ENCODE data around the gene MLXIP.
"Not testable (repeated sequence)": the region's sequence is repeated elsewhere in the genome, so short reads cannot be mapped to it uniquely, and the experiment has no call there.

The MLXIP gene

DNA sequence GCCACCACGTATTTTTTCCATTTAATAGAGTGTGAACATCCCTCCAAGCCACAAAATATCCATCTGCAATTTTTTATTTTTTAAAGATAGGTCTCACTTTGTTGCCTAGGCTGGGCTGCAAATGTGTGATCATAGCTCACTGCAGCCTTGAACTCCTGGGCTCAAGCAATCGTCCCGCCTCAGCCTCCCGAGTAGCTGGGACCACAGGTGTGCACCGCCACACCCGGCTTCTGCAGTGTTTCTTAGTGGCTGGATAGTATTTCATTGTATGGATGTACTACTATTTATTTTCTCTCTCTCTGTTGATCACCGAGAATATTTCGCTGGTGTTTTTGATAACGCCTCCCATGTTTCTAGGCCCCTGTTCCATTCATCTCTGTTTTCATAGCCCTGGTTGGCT is 17.5 kb downstream of the MLXIP start:
- DNase-seq (ENCODE audit: low read depth), result no peak

DNA sequence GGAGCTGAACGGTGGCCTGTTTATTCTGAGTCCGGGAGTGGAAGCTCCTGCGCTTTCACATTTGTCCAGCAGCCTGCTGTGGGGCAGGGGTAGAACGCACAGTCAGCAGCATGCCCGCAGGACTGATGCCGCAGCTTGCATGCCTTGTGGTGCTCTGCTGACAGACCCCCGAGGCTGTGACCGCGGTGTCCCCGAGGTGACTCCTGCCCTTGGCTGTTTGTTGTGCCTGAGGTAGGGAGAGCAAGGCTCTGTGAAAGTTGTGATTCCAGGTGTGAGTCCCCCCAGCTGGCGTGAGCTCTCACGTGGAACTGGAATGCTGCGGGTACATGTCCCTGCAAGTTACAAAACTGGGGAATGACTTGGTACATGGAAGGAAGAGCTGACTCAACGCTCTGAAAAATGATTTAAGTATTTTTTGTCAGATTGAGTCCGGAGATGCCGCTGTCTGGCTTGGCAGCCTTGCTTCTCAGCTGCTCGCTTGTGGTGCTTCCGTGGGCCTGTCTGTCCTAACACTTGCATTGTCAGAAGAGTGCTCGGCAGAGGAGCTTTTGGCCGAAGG is 18.1 kb downstream of the MLXIP start:
- no peak for DNase-seq (ENCODE audit: low read depth)

DNA sequence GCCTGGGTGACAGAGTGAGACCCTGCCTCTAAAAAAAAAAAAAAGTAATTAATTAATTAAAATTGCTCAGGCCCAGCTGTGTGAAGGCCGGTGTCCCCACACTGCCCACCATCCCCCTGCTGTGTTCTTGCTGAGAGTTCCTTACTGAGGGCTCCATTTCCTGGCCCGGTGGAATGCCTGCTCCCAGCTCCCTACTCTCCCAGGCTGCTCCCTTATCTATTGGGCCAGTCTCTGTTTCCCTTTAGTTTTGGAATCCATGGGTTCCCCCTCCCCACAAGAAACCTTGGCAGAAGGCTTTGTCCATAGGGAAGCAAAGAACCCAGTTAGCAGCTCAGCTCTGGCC is 19.0 kb downstream of the MLXIP start:
- DNase-seq (ENCODE audit: low read depth), result no peak

DNA sequence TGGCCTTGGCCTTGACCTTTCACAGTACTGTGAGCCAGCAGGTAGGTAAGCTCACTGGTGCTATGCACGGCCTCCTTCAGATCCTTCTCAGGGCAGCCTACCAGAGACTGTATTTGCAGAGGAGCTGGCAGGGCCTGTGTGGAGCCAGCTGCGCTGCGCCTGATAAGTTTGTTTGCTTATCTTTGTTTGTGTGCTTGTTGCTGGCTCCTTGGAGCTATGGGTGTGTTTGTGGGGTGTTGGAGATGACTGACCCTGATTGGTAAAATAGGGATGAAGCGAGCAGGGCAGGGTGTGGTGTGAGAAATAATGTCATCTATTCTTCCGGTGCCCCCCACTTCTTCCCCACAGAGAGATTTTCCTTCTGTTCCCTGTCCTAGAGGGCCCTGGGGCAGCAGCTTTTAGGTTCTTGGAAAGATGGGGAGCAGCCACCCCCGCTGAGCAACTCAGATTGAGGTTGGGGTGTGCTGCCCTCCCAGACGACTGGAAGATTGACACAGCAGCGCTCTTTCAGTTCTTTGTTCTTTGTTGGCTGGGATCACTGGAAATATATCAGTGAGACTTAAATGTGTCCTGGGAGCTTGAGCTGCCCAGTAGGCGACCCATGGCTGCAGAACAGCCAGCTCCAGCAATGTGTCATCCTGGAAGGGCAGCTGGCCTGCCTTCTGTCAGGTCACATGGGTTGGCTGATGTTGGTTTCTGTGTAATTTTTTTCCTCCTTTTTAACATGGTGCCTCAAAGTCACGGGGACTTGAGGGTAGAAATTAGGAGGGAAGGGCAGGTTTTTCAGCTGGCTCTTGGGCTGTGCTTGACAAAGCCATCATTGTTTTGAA is 19.6 kb downstream of the MLXIP start:
- no peak for DNase-seq (ENCODE audit: low read depth)

DNA sequence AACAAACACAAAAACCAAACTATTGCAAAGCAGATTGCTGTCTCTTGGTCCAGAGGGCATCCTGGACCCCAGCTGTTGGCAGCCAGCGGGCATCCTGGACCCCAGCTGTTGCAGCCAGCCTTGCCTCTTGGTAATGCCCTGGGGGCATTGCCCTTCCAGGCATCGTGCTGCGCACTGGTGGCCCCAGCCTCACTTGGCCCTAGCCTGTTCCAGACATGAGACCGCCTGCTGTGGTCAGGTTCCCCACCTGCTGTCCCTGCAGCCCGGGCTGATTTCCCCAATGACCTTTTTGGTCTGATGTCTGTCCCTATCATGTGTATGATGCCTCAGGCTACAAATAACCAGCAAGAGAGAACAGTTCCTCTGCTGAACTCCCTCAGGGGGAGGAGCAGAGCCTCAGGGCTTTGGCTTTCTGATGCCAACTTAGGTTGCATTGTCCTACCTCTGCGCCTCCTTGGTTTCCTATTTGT is 20.8 kb downstream of the MLXIP start:
- DNase-seq (ENCODE audit: low read depth), result no peak

DNA sequence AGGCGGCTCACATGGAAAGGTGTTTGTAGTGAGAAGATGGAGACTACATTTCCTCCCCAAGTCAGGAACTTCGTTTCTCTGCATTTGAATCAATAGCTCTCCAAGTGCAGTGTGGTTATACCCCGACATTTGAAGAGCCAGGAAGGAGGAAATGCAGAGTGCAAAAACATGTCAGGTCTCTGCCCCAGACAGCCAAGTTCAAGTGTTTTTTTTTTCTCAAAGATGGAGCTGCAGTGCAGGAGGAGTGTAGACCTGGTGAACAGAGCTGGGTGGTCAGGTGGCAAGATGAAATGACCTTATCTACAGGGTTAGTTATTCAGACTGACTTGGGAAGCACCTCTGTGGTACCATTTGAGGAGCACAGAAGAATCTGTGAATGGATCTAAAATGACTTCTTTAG is 21.3 kb downstream of the MLXIP start:
- DNase-seq (ENCODE audit: low read depth), result no peak

DNA sequence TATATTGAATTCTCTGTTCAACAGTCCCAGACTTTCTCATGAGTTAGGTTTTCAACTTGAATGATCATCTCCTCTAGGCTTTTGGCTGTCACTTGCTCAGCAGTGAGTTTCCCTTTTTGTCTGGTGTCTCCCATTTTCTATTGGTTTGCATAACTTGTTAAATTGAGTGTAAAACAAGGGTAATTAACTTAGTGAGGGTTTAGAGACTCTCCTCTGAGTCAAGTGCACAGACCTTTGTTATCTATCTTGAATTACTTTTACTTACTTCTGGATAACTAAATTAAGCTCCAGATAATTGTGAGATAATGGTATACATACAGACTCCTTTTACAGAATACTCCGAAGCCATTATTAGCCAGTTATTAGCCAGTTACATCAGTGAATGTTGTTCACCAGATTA is 22.0 kb downstream of the MLXIP start:
- DNase-seq (ENCODE audit: low read depth), result no peak

DNA sequence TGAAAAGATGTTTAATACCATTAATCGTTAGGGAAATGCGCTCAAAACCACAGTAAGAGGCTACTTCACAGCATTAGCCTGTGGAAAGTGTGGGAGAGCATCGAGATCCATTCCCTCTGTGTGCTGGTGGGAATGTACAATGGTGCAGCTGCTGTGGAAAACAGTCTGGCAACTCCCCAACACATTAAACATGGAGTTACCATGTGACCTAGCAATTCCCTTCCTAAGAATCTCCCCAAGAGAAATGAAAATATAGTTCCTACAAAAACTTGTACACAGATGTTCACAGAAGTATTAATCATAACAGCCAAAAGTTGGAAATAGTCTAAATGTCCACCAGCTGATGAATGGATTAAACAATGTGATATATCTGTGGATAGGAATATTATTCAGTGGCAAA is 23.8 kb downstream of the MLXIP start:
- DNase-seq (ENCODE audit: low read depth), result no peak

DNA sequence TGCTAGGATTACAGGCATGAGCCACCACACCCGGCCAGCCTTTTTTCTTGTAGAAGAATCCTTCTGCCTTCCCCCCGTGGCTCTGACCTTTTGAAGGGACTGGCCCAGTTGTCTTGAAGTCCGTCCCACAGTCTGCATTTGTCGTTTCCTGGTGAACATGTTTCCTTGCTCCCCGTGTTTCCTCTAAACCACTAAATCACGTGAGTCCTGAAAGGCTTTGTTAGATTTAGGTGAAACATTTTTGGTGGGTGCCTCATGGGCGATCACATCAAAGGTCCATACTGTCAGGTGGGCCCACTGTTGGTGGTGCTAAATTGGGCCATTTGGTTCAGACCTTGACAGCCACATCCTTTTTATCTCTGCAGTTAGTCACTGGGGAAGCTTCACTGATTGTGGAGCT is 26.3 kb downstream of the MLXIP start:
- no peak for DNase-seq (ENCODE audit: low read depth)

DNA sequence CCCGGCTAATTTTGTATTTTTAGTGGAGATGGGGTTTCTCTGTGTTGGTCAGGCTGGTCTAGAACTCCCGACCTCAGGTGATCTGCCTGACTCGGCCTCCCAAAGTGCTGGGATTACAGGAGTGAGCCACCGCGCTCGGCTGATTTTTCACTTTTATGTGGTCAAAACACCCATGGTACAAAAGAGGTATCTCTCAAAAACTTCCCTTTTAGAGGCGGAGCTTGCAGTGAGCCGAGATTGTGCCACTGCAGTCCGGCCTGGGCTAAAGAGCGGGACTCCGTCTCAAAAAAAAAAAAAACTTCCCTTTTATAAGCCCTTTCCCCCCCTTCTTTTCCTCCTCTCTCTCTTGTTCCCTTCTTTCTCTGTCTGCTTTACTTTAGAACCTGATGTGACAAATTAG is 26.9 kb downstream of the MLXIP start:
- not testable (repeated sequence) for DNase-seq (ENCODE audit: low read depth)

DNA sequence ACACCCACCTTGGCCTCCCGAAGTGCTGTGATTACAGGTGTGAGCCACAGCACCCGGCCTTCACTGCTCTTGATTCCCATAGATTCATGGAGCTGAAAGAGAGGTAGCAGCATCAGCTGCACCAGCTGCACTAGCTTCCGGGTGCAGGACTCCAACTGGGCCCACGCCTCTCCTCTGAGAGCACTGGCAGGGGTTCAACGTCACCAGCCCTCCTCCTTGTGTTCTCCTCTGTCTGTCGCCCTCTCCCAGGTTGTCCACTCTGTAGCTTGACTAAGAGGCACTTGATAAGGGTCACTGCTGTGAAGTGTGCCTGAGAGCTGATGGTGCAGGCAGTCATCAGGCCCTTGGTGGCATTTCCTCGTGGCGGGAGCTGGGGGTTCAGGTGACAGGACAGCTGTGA is 28.3 kb downstream of the MLXIP start:
- DNase-seq (ENCODE audit: low read depth), result no peak

DNA sequence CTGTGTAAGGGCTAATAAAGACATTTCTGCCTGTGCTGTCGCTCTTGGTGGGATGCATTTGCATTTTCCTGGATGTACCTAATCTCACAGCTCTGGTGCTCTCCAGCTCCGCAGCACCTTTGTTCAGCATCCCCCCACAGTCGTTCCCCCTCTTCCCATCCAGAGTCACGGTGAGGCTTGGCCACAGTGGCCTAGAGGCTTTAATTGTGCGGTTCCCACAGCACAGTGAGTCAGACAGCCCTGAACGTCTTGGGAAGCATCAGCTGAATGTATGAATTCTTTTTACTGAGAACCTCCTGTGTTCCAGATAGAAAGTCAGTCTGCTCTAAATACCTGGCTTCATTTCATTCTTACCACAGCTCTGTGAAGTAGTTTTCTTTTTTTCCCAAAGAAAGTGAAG is 28.7 kb downstream of the MLXIP start:
- DNase-seq (ENCODE audit: low read depth), result no peak

DNA sequence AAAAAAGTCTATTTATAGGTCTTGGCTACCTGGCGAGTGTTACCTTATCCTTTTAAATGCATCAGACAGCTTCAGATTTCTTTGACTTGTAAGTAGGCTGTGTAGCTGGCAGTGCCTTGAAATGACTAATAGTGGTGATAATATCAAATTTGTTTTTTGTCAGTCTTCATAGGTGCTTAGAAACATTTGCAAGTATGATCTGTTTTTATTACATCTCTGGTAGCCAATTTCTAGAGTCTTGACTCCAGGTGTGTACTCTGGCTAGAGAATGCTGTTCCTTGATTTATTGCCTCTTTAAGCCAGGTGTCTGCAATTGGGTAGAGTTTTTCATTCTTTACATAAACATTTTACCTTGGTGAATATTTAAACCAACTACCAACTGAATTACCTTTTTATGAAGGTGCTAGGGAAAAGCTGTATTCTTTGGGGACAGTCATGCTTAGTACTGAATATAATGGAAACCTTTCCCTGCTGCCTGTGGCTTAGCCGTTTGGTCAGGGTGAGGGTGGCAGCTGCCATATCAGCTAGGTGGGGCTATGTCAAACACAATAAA is 32.6 kb downstream of the MLXIP start:
- DNase-seq (ENCODE audit: low read depth), result no peak

DNA sequence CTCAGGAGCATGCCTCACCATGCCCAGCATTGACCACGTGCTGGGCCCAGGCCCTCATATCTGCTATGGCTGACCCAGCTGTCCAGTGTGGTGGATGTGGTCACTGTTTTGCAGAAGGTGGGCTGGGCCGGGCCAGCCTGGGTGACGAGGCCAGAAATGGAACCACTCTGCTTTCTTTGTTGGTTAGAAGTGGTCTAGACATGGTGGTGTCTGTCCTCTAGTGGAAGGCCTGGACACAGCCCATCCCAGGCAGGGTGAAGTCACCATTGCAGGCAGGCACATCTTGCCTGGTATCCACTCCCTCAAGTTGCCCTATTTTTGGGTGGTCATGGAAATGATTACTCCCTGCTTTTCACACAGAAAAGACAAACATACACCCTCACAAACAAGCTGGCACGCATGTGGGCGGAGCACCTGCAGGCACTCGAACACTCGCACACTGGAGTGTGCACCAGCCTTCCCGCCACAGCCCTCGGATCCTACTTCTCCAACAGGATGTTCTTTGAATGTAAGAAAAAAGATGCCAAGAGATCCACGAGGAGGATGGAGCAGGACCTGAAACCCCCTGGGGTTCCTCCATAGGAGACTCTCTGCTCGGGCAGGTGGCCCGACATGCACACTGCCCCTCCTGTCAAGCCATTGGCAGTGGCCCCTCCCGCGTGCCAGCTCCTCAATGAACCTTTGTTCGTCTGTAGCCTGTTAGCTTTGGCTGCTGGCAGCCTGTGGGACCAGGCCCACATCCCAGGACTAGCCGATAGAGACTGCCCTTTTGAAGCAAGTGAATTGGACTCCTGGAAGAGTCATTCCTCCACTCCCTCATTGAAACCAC is 38.4 kb downstream of the MLXIP start:
- no peak for DNase-seq (ENCODE audit: low read depth)

DNA sequence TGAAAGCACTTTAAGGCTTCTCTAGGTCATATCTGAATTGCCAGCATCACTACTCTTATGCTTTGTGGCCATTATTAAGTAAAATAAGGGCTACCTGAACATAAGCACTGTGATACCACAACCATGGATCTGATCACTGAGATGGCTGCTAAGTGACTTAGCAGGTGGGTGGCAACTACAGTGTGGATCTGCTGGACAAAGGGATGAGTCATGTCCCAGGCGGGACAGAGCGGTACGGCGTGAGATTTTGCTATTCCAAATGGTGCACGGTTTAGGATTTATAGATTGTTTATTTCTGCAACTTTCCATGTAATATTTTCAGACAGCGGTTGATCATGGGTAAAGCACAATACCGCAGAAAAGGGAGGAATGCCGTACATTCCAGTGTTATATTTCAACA is 39.4 kb downstream of the MLXIP start:
- DNase-seq (ENCODE audit: low read depth), result no peak

DNA sequence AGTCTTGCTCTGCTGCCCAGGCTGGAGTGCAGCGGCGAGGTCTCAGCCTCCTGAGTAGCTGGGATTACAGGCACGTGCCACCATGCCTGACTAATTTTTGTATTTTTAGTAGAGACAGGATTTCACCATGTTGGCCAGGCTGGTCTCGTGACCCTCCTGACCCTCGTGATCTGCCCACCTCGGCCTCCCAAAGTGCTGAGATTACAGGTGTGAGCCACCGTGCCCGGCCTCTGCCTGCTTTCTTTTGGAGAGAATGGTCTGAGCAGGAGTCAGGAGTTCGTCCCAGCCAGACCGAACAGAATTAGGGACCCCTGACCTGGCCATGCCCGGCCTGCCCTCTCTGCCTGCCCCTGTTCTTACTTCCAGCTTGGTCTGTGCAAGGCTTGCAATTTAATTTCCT is 42.8 kb downstream of the MLXIP start:
- not testable (repeated sequence) for DNase-seq (ENCODE audit: low read depth)

DNA sequence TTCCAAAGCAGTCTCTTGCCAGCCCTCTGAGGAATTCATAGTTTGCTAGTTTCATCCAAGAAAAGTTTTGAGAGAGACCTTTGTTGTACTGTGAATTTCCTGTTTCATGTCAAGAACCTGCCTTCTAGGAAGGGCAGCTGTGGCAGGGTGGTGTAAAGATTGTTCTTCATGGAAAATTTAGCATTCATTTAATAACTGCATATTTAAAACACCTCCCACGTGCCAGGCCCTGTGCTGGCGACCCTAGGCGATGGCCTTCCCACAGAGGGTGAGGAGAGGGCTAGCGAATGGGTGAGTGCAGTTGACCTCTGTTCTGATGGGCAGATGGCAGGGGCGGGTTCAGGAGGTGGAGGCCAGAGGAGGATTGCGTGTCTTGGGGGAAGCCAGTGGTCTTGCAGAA is 43.2 kb downstream of the MLXIP start:
- DNase-seq (ENCODE audit: low read depth), result no peak

DNA sequence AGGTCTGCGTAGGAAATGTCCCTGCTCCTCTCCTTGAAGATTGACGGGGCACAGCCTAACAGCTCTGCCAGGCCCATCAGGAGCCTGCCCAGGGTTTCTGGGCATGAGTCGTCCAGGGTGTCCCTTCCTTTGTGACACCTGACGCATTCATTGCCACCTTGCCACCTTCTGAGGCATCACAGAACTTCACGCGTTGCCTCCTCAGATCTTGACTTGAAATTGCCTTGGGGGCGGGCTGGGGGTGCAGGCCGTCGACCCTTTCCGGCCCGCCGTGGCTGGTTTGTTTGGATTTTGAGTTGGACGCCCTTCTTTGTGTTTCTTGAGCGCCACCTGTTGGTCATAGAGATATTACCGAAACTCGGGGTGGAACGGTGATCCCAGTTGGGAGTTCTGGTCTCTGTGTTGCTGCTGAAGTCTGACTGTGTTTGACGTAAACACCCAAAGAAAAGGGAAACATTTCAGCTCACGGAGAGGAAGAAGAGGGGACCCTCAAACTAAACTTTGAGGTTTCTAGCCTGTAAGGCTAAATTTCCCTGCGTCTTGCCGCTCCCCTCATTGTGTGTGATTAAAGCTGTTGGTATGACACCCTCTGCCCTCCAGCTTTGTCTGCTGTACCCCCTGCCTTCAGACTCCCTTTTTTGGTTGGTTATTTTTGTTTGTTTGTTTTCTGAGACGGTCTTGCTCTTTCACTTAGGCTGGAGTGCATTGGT is 44.6 kb downstream of the MLXIP start:
- peak; percentile 57 for DNase-seq (ENCODE audit: low read depth)

DNA sequence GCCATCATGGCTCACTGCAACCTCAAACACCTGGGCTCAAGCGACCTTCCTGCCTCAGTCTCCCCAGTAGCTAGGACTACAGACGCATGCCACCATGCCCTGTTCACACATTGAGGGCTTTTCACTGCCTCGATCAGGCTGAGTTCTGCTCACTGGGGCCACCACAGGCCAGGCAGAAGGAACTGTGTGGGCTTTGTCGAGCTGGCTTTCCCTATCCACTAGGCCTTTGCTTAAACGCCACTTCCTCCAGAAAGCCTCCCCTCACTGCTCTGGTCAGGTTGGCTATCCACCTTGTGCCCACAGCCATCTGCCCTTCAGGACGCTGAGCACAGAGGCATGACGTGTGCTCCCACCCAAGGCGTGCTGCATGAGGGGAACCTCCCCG is 45.2 kb downstream of the MLXIP start:
- no peak for DNase-seq (ENCODE audit: low read depth)

DNA sequence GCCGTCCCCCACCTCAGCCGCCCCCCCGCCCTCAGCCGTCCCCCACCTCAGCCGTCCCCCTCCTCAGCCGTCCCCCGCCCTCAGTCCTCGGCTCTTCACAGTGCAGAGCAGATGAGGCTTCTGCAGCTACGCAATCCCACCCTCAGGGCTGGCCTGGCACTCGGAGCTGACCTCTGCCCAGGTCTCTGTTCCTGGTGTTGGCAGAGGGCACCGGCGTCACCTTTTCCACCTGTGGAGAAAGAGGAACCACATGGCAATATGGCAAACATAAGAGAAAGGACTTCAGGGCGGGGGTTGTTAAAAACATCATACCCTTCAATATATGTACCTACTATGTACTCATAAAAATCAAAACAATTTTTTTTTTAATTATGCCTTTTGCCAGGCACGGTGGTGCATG is 45.8 kb downstream of the MLXIP start:
- DNase-seq (ENCODE audit: low read depth), result no peak

DNA sequence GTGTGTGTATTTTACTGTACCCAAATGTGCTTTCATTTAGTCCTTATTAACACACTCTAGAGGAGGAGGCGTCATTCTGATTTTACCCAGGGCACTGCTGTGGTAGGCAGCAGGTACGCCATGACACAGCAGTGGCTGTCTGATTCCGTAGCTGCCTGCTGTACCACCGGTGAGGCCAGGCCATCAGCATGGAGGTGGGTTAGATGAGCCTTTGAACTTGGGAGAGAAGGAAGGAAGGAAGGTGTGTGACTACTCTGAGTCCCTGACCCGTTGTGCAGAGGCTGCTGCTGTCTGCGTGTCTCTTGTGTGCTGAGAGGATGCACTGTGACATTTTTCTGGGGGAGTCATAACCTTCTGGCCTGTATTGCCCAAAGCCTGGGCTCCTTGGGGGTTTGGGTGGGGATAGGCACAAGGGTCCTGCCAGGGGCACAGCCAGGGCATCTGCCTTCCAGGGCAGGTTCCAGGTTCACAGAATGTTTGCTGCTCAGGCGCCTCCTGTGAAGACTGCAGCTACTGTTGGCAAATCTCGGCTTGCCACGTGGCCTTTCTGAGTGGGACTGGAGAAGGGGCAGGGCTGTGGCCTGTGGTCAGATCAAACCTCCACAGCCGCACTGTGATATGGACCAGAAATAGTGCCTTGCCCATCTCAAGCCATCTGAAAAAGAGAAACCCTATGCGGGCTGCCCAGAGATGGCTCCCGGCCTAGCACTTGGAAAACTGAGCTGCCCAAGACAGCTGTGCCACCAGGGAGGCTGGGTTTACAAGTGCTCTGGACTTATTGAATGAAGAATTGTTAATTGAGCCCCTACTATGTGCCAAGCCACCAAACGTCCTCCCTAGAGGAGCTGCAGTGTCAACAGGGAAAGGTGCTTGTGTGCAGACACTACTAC is 47.1 kb downstream of the MLXIP start:
- DNase-seq (ENCODE audit: low read depth), result no peak

All from activated gamma-delta T cell treated with anti-CD3 and anti-CD28 coated beads, Interleukin-2, amount 50 U/mL, for 16 hours (primary cell).